GM04504 (cell line): Measurements from ENCODE around the gene RALGPS1.

Experiments
- DNase-seq: peaks from one replicate; pipeline ENCODE4 v3.0.0-alpha.2; 2012; ENCODE audit warnings: low read depth

Gene RALGPS1

DNA sequence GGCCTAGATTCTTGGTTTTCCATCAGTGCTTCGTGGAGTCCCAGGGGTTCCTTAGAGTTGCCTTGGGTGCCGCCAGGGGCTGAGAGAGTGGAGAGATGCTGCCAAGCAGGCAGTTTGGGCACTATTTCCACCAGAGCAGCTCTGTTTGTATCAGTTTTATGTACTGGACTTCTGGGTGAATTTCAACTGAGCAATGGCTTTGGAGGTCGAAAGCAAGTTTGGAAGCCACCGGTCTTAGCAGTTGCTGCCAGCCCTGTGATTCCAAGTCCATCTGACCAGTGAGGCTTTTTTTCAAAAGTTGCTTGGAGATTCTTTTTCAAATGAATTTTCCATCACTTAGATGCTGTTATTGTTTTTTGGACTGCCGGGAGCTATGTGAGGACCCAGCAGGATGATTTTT is 139.4 kb downstream of the RALGPS1 start:
- DNase-seq = no peak

DNA sequence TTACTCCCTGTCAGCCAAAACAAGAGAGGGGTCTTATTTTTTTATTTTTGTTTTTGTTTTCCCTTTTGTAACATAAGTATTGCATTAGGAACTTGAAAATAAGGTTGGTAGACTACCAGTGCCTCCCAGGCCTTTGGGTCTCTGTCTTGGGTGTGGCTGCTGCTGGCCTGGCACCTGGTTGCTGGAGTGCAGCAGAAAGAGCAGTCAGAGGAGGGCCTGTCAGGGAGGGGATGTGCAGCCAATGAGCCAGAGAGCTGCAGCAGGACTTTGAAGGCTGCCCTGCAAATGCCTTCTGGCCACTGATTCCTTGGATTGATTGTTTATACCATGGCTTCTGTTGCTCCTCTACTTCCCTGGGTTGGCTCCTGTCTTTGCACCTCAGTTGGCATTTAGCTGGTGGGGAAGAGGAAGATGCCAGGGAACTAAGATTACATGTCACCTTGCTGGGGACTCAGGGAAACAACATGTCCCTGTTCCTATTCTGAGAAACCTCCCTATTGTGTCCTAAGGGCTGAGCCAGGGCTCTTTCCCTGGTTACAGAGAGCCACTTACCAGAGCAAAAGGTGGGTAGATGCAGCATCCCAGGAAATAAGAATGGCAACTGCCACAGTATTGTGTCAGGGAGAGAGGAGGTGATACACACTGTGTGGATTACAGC is 141.3 kb downstream of the RALGPS1 start:
- no peak for DNase-seq

DNA sequence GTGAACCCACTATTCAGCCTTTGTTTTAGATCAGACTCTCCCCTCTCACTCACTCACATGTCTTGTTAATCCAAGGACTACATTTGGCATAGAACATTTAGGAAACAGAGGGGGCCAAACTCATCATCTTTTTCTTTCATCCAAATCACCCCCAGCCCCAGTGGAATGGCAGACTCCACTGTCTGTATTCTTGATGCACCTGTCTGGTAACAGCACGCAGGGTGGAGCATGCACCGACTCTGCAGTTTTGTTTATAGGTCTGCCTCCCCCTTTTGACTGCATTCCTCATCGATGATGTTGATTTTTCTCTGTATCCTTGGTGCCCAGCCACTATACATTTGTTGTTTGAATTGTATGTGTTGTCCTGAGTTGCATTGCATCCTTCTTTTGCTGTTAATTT is 141.9 kb downstream of the RALGPS1 start:
- no peak for DNase-seq

DNA sequence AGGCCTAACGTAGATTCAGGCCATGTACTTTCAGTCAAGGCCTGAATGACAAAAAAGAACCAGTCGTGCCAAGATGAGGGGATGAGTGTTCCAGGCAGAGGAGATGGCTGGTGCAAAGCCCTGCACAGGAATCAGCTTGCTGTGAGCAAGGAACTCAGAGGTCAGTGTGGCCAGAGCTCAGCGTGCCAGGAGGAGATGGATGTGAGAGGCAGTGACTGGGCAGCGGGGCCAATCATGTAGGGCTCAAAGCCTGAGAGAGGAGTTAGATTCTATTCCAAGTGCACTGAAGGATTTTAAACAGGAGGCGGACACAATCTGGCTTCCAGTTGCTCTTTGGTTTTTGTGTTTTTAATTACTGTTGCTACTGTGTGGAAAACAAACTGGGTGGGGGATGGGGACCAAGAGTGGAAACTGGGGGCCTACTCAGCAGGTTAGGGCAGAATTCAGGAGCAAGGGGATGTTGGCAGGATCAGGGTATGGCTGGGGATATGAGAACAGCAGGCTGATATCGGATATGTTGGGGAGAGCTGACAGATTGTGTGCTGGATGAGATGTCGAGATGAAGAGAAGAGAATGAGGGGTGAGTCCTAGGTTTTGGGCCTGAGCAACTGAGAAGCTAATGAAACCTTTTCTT is 143.5 kb downstream of the RALGPS1 start:
- no peak for DNase-seq

DNA sequence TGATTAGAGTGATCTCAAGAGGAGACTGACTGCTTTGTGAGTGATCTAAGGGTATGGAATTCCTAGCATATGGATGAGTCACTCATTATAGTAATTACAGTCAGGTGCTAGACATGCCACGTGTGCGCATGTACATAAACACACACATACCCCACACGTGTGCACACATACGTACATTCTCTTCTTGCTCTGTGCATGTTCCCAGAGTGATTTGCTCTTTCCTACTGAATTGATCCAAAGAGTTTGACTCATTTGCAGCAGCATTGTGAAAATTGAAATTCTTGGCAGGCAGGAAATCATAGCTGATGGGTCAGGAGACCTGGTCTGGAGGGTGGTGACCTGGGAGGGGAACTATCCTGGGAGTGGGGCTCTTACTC is 144.1 kb downstream of the RALGPS1 start:
- DNase-seq = no peak

DNA sequence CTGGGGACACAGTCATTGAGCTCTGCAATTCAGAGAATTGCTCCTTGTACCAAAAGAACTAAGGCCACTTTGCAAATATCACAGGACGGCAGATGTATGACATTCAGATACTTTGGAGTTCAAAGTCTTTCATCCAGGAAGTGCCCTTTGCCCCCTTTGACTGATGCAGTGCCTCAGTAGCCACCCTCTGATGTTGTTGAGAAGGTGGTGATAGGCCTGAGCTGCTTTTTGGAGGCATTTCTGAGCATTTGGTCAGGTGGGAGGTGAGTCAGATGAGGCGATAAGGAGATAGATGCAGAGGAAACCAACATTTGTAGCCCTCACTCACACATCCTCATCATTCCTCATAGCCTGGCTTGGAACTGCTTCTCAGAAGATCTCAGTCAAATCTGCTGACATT is 144.4 kb downstream of the RALGPS1 start:
- no peak for DNase-seq

DNA sequence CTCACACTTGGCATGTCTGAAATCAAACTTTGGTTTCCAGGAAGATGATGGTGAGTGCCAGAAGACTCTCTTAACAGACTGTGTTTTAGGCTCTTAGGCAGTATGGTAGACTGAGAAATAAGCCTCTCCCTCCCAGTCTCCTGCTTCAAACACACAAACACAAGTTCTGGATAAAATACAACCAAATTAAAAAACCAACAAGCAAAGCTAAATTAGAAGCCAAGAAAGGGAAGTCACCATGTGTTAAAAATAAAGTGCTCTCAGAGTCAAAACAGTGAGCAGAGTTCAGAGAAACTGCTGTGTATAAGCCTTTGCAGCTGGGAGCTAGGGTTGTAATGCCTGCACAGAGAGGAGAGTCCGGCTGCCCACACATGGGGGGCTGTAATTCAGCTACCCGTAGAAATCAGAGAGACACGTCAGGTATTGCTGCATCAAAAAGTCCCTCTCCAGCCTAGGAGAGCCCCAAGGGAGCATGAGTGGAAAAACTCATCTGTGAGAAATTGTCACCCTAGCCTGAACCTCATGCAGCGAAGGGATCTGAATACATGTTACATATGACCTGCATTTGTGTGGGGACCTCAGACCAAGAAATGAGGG is 145.3 kb downstream of the RALGPS1 start:
- DNase-seq = no peak

DNA sequence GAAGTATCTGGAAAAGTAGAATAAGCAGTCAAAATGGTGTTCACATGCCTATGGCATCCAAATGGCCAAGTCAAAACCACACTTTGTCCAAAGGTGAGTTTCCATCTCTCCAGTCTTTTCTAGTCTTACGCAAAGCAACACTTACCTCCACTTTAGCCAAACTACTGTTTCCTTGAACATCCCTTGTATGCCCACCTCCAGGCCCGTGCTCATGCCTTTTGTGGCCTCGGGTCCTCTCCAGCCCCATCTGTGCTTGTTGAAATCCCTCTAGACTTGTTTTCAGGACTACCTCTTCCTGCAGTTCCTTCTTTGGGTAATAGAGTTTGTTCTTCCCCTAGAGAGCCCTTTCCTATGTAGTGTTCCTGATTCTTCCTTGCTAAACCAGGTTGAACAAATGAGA is 146.8 kb downstream of the RALGPS1 start:
- DNase-seq = no peak

DNA sequence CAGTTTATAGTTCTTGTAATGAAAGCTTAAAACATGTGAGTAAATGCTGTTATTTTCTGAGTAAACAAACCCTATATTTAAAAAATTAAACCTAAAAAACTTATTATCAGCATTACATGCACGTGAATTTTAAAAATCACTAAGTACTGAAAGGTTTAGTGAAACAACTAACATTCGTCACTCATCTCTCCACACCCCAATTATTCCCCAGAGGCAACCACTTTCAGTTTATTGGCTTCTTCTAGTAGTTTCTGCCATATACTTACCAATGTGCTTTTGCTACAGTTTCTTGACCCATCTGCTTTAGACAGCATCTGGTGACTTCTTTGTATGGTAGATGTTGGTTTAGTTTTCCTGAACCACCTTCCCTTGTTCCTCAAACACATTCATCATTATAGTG is 149.8 kb downstream of the RALGPS1 start:
- no peak for DNase-seq

DNA sequence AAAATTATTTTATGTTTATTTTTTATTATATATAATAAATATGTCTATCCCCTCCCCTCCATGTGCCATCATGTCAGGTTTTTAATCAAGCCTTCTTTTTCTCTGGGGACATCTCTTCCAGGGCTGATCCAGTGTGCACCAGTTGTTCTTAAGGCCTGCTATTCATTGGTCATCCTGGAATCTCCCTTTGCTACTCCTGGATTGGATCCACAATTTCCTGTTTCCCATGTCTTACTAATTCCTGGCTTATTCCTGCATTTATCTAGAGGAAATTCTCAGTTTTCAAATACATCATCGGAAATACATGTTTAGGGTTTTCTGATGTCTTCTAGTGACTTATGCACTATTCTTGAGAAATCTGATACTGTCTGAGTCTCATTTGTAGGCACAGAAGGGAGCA is 151.0 kb downstream of the RALGPS1 start:
- DNase-seq = peak; percentile 40

DNA sequence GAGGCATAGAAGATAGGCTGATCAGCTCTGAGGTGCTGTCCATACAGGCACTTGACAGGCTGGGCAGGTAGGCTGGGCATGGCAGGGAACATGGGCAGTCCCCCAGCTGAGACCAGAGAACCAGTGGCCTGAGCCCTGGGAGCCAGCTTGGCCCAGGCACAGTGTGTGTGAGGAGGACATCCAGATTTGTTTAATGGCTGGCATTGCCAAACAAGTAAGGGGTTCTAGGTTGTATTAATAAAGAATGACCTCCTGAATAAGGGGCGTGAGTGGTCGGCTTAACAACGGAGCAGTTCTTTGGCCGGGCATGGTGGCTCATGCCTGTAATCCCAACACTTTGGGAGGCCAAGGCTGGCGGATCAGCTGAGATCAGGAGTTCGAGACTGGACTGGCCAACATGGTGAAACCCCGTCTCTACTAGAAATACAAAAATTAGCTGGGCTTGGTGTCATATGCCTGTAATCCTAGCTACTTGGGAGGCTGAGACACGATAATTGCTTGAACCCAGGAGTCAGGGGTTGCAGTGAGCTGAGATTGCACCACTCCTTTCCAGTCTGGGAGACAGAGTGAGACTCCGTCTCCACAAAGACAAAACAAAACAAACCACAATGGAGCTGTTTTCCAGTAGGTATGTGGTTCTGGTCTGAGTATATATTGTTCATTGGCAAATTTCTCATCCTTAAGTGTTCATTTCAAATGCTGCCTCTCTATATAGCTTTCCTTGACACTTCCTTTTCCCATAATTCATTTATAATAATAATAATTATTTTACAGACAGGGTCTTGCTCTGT is 151.7 kb downstream of the RALGPS1 start:
- DNase-seq = no peak

DNA sequence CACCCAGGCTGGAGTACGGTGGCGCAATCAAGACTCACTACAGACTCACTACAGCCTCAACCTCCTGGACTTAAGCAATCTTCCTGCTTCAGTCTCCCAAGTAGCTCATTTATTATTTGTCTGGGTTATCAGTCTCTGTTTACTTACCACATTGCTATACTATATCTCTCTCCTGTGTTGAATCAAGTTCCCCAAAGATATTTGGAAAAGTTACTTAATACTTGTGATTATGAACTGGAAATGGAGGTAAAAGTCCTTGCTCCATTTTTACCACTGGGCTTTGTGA is 152.2 kb downstream of the RALGPS1 start:
- no peak for DNase-seq

DNA sequence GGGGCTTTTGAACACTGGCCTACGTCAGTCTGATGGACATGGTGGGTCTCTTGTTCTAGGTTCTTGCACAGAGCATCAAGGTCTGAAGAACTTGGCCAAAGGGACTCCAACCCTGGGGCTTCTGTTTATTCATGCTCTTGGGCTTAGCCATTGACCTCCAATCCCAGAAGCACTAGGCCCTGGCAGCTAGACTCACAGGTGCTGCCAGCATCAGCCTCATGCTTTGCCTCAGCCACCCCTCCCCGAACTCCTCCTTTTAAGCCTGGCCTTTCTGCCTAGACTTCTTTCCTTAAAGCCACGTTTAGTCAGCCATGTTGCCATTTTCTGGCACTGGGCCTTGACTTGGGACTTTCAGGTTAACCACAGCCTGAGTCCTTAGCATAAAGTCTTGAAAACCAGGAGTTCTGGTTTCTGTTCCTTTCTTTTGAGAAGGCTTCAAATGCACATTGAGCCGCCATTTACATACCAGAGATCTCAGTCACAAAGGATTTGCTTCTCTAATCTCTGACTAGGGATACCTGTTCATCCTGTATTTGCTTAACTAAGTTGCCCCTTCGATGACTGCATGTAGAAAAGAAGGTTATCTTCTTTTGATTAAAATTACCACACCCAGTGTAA is 153.1 kb downstream of the RALGPS1 start:
- no peak for DNase-seq

DNA sequence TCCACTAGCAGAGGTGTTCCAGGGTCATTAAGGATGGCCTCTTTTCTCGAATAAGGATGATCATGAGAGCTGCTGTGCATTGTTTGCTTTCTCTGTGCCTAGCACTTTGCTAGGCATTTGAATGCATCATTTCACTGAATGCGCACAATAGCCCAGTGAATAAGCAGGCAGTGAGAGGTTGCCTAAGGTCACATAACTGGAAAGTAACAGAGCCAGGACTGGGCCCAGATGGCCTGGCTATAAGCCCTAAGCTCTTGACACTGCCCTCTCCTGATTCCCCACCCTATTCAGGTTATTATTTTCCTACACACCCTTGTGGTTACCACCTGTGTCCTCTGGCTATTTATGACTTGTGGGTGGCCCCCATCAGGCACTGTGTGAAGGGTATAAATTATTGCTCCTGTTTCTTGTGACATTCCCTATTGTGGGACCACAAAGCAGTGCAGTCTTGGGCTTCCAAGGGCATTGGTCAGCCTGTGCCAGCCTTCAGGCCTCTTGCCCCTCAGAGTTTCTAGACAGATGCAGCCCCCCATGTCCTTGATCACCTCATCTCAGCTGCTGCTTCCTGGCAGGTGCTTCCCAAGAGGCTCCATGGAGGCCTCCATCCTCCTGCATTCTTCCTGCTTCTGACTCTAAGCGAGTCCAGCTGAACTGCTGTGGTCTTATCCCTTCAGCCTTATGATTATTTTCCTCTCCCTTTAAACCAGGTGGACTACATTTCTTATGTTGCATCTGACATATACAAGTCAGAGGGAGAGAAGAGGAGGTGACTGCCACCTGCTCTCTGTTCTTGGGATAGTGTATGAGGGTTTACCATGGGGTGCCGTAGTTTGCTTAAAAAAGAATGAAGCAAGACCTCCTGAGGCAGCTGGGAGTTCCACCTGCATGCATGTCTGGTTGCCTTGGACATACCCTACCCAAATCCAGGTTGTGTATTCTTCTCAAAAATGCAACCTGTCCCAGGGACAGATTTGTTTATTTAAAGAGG is 160.3 kb downstream of the RALGPS1 start:
- no peak for DNase-seq

DNA sequence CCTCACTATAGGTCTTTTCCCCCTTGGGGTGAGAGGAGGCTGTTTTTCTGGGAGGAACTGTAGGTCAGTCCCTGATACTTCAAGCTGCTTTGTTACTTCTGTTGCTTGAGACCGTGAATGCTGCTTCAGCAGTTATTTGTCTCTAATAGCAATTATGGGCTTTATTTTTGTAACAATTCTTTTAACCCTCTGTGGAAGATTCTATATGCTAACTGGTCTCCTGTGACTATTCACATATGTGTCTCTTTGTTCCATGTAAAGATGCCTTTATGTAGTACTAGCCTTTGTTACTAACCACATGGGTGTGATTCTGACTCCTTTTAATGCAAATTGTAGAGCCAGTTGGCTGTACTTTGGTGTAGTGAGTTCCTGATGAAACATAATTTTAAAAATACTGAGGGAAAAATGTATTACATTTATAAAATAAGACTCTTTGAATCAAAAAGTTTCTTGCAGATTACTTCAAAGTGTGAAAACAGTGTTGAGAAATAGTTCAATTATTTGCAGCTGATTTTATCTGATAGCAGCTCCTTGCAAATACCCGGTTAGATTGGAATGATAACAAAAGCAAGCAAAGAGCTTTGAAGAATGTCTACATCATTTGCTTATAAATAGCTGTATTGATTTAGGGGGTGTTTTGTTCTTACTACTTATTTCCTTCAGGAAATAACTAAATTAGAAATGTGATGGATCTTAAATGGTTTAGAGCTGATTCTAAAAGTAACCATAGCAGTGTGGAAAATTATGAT is 161.2 kb downstream of the RALGPS1 start:
- no peak for DNase-seq

DNA sequence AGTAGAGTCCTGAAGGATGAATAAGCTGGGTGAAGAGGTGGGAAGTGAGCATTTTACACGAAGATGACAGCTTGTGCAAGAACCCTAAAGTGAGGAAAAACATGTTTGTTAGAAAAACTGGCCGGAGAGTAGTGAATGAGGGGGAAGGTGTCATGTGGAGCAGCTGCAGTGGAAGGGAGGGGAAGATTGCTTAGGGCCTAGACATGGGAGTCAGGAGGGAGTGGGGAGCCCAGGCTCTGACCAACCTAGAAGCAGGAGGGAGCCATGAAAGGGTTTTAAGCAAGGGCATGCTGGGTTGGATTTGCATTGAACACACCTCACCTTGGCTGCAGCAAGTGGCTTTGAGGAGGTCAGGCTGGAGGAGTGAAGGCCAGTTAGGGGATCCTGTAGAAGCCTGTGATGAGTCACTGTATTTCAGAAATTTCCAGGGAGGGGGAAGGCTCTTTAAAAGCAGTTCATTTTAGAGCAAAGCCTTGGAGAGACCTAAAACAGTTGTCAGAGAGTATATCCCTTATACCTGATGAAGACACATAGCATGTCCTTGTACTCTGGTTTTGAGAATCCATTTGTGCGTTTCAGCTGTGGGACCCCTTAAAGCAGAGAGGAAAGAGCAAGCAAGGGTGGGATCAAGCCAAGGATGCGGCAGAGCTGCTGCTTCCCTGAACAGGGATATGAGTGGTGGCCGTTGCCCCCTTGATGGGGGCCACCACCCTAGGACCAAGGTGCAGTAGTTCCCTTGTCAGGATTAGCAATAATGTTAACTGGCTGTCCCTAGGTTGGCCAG is 162.5 kb downstream of the RALGPS1 start:
- no peak for DNase-seq

DNA sequence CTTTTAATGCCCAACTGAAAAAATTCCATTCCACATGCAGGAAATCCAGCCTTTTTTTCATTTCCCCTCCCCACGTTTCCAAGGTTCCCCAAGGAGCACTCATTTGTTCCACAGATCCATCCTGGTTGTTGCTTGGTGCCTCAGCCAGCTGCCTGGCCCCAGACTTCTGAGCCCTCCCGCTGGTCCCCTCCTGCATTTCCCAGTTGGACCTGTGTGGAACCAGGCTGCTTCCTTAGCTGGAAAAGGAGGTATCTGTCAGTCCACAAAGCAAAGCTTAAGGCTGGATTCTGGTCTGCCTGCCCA is 163.0 kb downstream of the RALGPS1 start:
- DNase-seq = no peak

DNA sequence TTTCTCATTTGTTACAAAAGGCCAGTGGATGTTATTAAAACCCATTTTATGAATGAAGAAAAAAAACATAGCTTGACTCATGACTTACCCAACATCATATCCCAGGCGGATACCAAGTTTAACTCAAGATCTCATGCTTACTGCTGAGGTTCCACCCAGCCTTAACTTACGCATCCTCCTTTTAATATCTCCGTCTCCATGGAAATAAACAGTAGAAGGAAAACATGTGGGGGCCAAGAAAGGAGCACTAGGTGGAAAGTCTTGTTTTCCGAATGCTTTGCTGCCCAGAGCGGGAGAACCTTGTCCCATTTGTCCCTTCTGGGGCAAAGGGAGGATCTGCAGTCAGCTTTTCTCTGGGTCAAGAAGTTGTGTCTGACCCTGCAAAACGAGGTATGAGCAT is 163.8 kb downstream of the RALGPS1 start:
- no peak for DNase-seq

DNA sequence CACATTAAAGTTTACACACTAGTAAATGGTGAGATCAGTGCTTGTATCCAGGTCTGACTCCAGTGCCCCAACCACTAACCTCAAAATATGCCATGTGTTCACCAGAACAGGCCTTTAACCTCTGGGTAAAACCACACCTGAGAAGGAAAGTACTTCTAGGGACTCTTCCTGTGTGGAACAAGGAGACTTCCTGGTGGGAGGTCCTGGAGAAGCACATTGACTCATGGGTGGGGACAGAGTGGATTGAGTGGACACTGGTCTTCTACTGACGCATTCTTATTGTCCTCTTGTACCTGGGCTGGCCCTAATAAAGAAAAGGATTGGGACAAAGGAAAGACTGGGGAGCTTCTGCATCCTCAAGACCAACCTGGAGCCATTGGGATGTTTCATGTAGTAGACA is 164.4 kb downstream of the RALGPS1 start:
- no peak for DNase-seq

DNA sequence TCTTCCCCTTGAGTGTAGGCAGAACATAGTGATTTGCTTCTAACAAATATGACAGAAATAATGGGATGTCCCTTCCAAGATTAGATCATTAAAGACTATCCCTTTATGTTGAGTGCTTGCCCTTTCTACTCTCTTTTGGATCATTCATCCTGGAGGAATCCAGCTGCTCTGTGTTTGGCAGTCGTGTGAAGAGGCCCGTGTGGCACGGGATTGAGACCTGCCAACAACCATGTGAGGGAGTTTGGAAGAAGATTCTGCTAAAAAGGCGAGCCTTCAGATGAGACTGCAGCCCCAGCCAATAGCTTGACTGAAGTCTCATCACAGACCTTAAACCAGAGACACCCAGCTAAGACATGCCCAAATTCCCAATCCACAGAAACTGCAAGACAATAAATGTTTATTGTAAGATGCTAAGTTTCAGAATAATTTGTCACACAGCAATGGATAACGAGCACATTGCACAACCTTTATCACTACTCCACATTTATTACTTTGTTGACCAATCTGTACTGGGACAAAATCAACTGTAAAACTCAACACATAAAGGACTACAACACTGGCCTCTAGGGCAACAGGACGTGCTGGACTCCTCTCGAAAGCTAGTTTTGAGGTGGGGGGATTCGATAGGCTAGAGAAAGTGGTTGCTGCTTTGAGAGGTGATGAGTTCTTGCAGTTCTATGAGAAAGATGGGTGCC is 165.0 kb downstream of the RALGPS1 start:
- DNase-seq = no peak
